K562 (cell line): Measurements from ENCODE around the gene TRMT2A. TPM values are rescaled to one million over a fixed set of nuclear protein-coding genes. Genes with fewer than 3 reads are reported as not detected.
A peak's percentile ranks its signal among the peaks of the same experiment; 100 is the strongest.

Experiments used
- E2F3 ChIP-seq: fragments of 250-450 bp; sonication (Bioruptor Pico); IDR thresholded peaks from 2 replicates; pipeline ENCODE4 v1.4.0; 2020; ENCODE audit warnings: mild to moderate bottlenecking
- E4F1 ChIP-seq: fragments of 250-450 bp; sonication (Bioruptor Pico); IDR thresholded peaks from 2 replicates; pipeline ENCODE4 v1.5.0; 2021; ENCODE audit warnings: mild to moderate bottlenecking, borderline replicate concordance
- ELK1 ChIP-seq: sonication (generic); formaldehyde crosslinking; IDR thresholded peaks from 2 replicates; pipeline ENCODE4 v1.8.1; 2022; ENCODE audit warnings: missing genetic modification reagents
- ERF ChIP-seq: fragments of 450-650 bp; formaldehyde crosslinking; IDR thresholded peaks from 2 replicates; pipeline ENCODE4 v1.4.0; 2020; ENCODE audit warnings: mild to moderate bottlenecking, mixed read lengths
- EWSR1 ChIP-seq: fragments of 450-650 bp; IDR thresholded peaks from 2 replicates; pipeline ENCODE4 v1.6.1; 2018; ENCODE audit warnings: borderline replicate concordance, mild to moderate bottlenecking, low read depth, moderate library complexity; ENCODE audit not compliant: partially characterized antibody
- FOXA3 ChIP-seq, 2 experiments: fragments of 450-650 bp in 1 of 2; sonication (generic) in 1 of 2; formaldehyde crosslinking; IDR thresholded peaks in 1 of 2; conservative IDR thresholded peaks in 1 of 2; 2 replicates each; pipeline versions ENCODE4 v1.4.0 to v1.8.0; 2020 to 2022; ENCODE audit warnings: mild to moderate bottlenecking in 2 of 2, missing genetic modification reagents in 1 of 2
- GTF2A2 ChIP-seq: IDR thresholded peaks from 2 replicates; pipeline ENCODE4 v1.6.1; 2016; ENCODE audit warnings: mild to moderate bottlenecking, missing genetic modification characterization, missing compliant biosample characterization
- HEY1 ChIP-seq: fragments of 250-450 bp; sonication (Bioruptor Pico); IDR thresholded peaks from 2 replicates; pipeline ENCODE4 v1.5.0; 2020; ENCODE audit warnings: mild to moderate bottlenecking, moderate library complexity, borderline replicate concordance
- KAT2B ChIP-seq: IDR thresholded peaks from one replicate; pipeline ENCODE4 v1.6.1; 2012; ENCODE audit warnings: low read depth, mild to moderate bottlenecking, control low read depth, inconsistent platforms, low read length, moderate library complexity
- LARP7 ChIP-seq: fragments of 450-650 bp; IDR thresholded peaks from 2 replicates; pipeline ENCODE4 v1.6.1; 2016
- MECOM ChIP-seq: fragments of 250-450 bp; sonication (Bioruptor Pico); IDR thresholded peaks from 2 replicates; pipeline ENCODE4 v1.8.0; 2022; ENCODE audit warnings: inconsistent platforms
- MYBL2 ChIP-seq, 2 experiments: fragments of 450-650 bp in 1 of 2; sonication (generic) in 1 of 2; formaldehyde crosslinking in 1 of 2; IDR thresholded peaks; 2 replicates each; pipeline versions ENCODE4 v1.6.1 to v1.8.1; 2017 to 2022; ENCODE audit warnings: borderline replicate concordance in 1 of 2, inconsistent platforms in 1 of 2, low read depth in 1 of 2, mild to moderate bottlenecking in 1 of 2, missing genetic modification reagents in 1 of 2, moderate library complexity in 1 of 2
- PRMT5 ChIP-seq: sonication (generic); formaldehyde crosslinking; IDR thresholded peaks from 2 replicates; pipeline ENCODE4 v1.5.0; 2020; ENCODE audit warnings: missing genetic modification reagents
- RBM34 ChIP-seq: fragments of 200-400 bp; formaldehyde crosslinking; IDR thresholded peaks from 2 replicates; pipeline ENCODE4 v1.6.1; 2018; ENCODE audit warnings: low read length, borderline replicate concordance; ENCODE audit not compliant: insufficient read depth
- SIRT6 ChIP-seq: IDR thresholded peaks from one replicate; pipeline ENCODE4 v1.6.1; 2012; ENCODE audit warnings: low read depth, mild to moderate bottlenecking, control low read depth, inconsistent platforms, low read length, moderate library complexity
- SP2 ChIP-seq: IDR thresholded peaks from 2 replicates; pipeline ENCODE4 v1.6.1; 2011; ENCODE audit warnings: mild to moderate bottlenecking, low read depth, low read length, moderate library complexity; ENCODE audit not compliant: poor library complexity, severe bottlenecking; ENCODE audit errors: extremely low read depth
- TAF1 ChIP-seq: IDR thresholded peaks from 2 replicates; pipeline ENCODE4 v1.6.1; 2011; ENCODE audit warnings: mild to moderate bottlenecking, low read length, moderate library complexity; ENCODE audit not compliant: insufficient read depth, control insufficient read depth, severe bottlenecking; ENCODE audit errors: extremely low read depth
- ZNF133 ChIP-seq: fragments of 250-450 bp; sonication (Bioruptor Pico); IDR thresholded peaks from 2 replicates; pipeline ENCODE4 v1.4.0; 2020; ENCODE audit warnings: mild to moderate bottlenecking
- ZNF217 ChIP-seq: sonication (generic); formaldehyde crosslinking; IDR thresholded peaks from 2 replicates; pipeline ENCODE4 v1.8.0; 2022; ENCODE audit warnings: mild to moderate bottlenecking, missing genetic modification reagents
- ZNF398 ChIP-seq: fragments of 250-450 bp; sonication (Bioruptor Pico); IDR thresholded peaks from 2 replicates; pipeline ENCODE4 v1.8.0; 2021; ENCODE audit warnings: moderate library complexity, mild to moderate bottlenecking, inconsistent platforms
- ZNF79 ChIP-seq: fragments of 250-450 bp; sonication (Bioruptor Pico); IDR thresholded peaks from 2 replicates; pipeline ENCODE4 v1.4.0; 2020; ENCODE audit warnings: low read depth, mild to moderate bottlenecking, moderate library complexity
- polyA plus RNA-seq, 8 experiments: library from polyadenylated mRNA; depleted of rRNA in 4 of 8; stranded (reverse) in 5 of 8; unstranded in 3 of 8; fragments of >200 nt; fragmentation: Nextera tagmentation in 2 of 8; fragmentation: Illumina TruSeq in 1 of 8; extraction: Ambion mirVana in 2 of 8; extraction: Trizol in 1 of 8; gene quantifications; 2 replicates each; pipeline versions ENCODE4 v1.2.1 to v1.2.3, GENCODE V29; 2011 to 2014; ENCODE audit warnings: inconsistent platforms in 1 of 8, missing spikeins in 1 of 8
- total RNA-seq, 7 experiments: library from RNA; depleted of rRNA in 6 of 7; stranded (reverse); fragments of >200 nt in 6 of 7; fragmentation: Illumina TruSeq in 2 of 7; extraction: Trizol in 2 of 7; gene quantifications; 2 replicates each; pipeline versions ENCODE4 v1.2.1 to v1.2.3, GENCODE V29; 2011 to 2021; ENCODE audit warnings: low replicate concordance in 1 of 7
- TF ChIP-seq, protein P1 (sequence below): fragments of 250-450 bp; sonication (Bioruptor Pico); IDR thresholded peaks from 2 replicates; pipeline ENCODE4 v1.4.0; 2020

The TRMT2A gene
- total and polyA plus RNA-seq, 9 of the 15 experiments (the other 6 are each of a cell fraction or from before 2014, with no cell fraction given), result 1.6 to 265 (median 140) TPM

DNA sequence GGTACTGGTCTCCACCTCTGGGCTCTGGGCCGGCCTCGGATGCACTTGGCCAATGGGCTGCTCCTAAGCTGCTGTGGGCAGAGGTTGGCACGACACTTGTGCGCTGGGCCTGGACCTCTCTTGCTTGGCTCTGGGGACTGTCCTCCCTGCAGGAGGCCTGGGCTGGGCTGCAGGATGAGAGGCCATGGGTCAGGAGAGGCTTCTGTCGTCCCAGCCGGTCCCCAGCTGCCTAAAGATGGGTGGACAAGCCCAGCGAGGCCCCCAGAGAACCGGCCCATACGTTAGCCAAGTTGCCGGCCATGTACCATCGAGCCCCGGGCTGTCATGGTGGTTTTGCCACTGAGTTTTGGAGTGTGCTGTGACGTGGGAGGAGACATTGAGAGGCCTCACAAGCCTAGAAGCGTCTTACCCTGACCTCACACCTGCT lies 35.5 kb upstream of the TRMT2A start (continued):
- TF ChIP-seq ZNF79, result no peak
- no peak for TF ChIP-seq E2F3 (CRISPR knock-in tag)
- TF ChIP-seq EWSR1, result no peak
- TF ChIP-seq HEY1 (CRISPR knock-in tag), result no peak
- TF ChIP-seq MECOM (CRISPR knock-in tag), result no peak
- TF ChIP-seq, protein P1, sequence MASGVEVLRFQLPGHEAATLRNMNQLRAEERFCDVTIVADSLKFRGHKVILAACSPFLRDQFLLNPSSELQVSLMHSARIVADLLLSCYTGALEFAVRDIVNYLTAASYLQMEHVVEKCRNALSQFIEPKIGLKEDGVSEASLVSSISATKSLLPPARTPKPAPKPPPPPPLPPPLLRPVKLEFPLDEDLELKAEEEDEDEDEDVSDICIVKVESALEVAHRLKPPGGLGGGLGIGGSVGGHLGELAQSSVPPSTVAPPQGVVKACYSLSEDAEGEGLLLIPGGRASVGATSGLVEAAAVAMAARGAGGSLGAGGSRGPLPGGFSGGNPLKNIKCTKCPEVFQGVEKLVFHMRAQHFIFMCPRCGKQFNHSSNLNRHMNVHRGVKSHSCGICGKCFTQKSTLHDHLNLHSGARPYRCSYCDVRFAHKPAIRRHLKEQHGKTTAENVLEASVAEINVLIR (CRISPR knock-in tag), result no peak
- TF ChIP-seq KAT2B, result no peak
- no peak for TF ChIP-seq SIRT6
- no peak for TF ChIP-seq RBM34
- no peak for TF ChIP-seq MYBL2 (IDR thresholded peaks at IDR 0.05; ENCODE audit: low read depth)
- TF ChIP-seq MYBL2 (CRISPR knock-in tag; IDR thresholded peaks at IDR 0.05; ENCODE audit: borderline replicate concordance), result peak; percentile 87; the same call in 1 of the 2 replicates
- 0 out of 2 replicates have a peak, but pooled peaks have one; percentile 45 for TF ChIP-seq PRMT5 (CRISPR knock-in tag)
- TF ChIP-seq TAF1, result no peak
- TF ChIP-seq E4F1 (CRISPR knock-in tag), result no peak
- TF ChIP-seq ELK1 (CRISPR knock-in tag), result peak; percentile 93
- TF ChIP-seq LARP7, result no peak
- TF ChIP-seq FOXA3 (CRISPR knock-in tag; conservative IDR thresholded peaks at IDR 0.05 in 1 of 2, IDR thresholded peaks at IDR 0.05 in 1 of 2), result 0 out of 4 replicates have a peak, but pooled peaks of 1 of the 2 experiments have one; percentile 54
- TF ChIP-seq ZNF133 (CRISPR knock-in tag), result no peak
- TF ChIP-seq ZNF398 (CRISPR knock-in tag), result no peak
- peak; percentile 2 for TF ChIP-seq SP2
- TF ChIP-seq GTF2A2 (tag), result no peak
- no peak for TF ChIP-seq ERF (CRISPR knock-in tag)
- no peak for TF ChIP-seq ZNF217 (CRISPR knock-in tag)
